HG03457 (cell line): ENCODE results near the gene CACNA1I.

ENCODE experiments used
- ATAC-seq: cut with Tn5 transposase; IDR thresholded peaks from one replicate; pipeline ENCODE4 v1.9.1; 2021; ENCODE audit warnings: moderate number of reproducible peaks; ENCODE audit not compliant: unreplicated experiment

Gene CACNA1I

GRCh38 chr22:39664485-39665200 lies 94.1 kb downstream of the CACNA1I start:
- no peak for ATAC-seq

- no peak for ATAC-seq
Observed at GRCh38 chr22:39665229-39665628, 94.7 kb downstream of the CACNA1I start.

GRCh38 chr22:39665661-39666431 lies 95.3 kb downstream of the CACNA1I start:
- ATAC-seq = no peak

GRCh38 chr22:39666495-39666894 lies 95.9 kb downstream of the CACNA1I start:
- ATAC-seq = no peak

GRCh38 chr22:39666926-39667325 lies 96.4 kb downstream of the CACNA1I start:
- no peak for ATAC-seq

- no peak for ATAC-seq
Observed at GRCh38 chr22:39669432-39669831, 98.9 kb downstream of the CACNA1I start.

- ATAC-seq = no peak
Observed at GRCh38 chr22:39671936-39672335, 101.4 kb downstream of the CACNA1I start.

- ATAC-seq = no peak
Observed at GRCh38 chr22:39674536-39674935, 104.0 kb downstream of the CACNA1I start.

- ATAC-seq = no peak
Observed at GRCh38 chr22:39675947-39676346, 105.4 kb downstream of the CACNA1I start.

GRCh38 chr22:39677967-39678366 lies 107.4 kb downstream of the CACNA1I start:
- ATAC-seq = no peak

- ATAC-seq = no peak
Observed at GRCh38 chr22:39678862-39679490, 108.4 kb downstream of the CACNA1I start.

- ATAC-seq = no peak
Observed at GRCh38 chr22:39679652-39680051, 109.1 kb downstream of the CACNA1I start.

GRCh38 chr22:39680486-39680885 lies 109.9 kb downstream of the CACNA1I start:
- ATAC-seq = no peak

GRCh38 chr22:39681038-39681861 lies 110.7 kb downstream of the CACNA1I start:
- no peak for ATAC-seq

GRCh38 chr22:39682994-39683393 lies 112.4 kb downstream of the CACNA1I start:
- ATAC-seq = no peak

- no peak for ATAC-seq
Observed at GRCh38 chr22:39683639-39684038, 113.1 kb downstream of the CACNA1I start.

GRCh38 chr22:39684702-39685281 lies 114.2 kb downstream of the CACNA1I start:
- ATAC-seq = no peak

- ATAC-seq = no peak
Observed at GRCh38 chr22:39685336-39686177, 115.0 kb downstream of the CACNA1I start.

GRCh38 chr22:39686178-39686620 lies 115.6 kb downstream of the CACNA1I start:
- ATAC-seq = no peak
